Gastrocnemius medialis (tissue), 4 donors: ENCODE data around the gene ADGRD2.

Experiments
- CTCF ChIP-seq, 5 experiments: fragments of 450-650 bp in 3 of 5; fragments of 200-600 bp in 2 of 5; sonication (generic) in 2 of 5; IDR thresholded peaks in 4 of 5; conservative IDR thresholded peaks in 1 of 5; 1 replicate in 4 of 5; 2 replicates in 1 of 5; pipeline ENCODE4 v1.5.1; 2016 to 2019; ENCODE audit warnings: antibody characterized with exemption in 5 of 5, mild to moderate bottlenecking in 3 of 5, moderate library complexity in 3 of 5
- POLR2A ChIP-seq, 2 donors: fragments of 450-650 bp; IDR thresholded peaks; one replicate each; pipeline ENCODE4 v1.6.1; 2017; ENCODE audit warnings: antibody characterized with exemption in 2 of 2, mild to moderate bottlenecking in 2 of 2, moderate library complexity in 2 of 2

GRCh38 chr9:124506433-124506832, 56.2 kb downstream of the ADGRD2 start:
- TF ChIP-seq CTCF (IDR thresholded peaks at IDR 0.05 in 4 of 5, conservative IDR thresholded peaks at IDR 0.05 in 1 of 5), result no peak
- TF ChIP-seq POLR2A (IDR thresholded peaks at IDR 0.05), result no peak
